Central memory CD4-positive, alpha-beta T cell (primary cell): ENCODE data around the gene PITPNB.
A peak's percentile ranks its signal among the peaks of the same experiment; 100 is the strongest.

Experiments used
- DNase-seq: peaks from one replicate; pipeline ENCODE4 v3.0.0; 2022

The PITPNB gene

DNA sequence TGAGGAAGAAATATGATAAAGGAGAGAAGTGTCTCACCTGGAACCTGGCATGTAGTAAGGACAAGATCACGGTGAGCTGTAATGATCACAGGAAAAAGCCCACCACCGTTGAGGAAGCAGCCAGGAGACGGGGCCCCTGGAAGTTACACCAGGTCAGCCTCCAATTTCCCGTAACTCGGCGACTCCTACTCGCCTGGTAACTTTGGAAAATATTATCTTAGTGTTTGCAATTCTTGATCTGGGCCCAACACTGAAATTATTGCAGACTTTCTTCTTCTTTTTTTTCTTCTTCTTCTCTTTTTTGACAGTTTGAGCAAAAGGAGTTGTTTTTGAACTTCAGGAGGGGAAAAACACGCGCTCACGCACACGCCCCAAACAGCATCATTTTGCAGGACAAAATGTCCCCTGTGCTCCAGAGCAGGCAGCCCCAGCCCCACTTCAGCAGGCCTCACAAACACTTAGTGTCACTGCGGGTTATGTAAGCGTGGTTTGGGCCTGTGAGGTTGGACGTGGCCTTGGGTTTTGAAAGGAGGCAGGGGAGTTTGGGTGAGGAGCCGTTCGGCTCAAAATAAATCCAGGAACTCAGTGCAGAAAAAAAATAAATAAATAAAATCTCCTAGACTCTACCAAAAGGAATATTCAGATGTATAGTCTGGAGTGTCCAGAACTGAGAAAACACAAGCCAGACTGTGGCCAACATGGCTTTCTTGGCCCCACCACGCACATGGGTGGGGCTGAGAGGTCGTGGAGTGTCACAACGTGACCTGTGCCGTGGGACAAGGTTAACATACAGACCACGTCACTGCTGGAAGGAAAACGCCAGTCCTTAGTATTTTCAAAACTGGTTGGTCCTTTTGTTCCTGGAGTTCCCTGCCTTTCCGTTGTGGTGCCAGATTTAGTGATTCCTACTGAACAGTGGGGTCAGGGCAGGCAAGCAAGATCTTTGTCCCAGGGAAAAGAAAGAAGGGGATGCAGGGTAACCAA lies 91.2 kb downstream of the PITPNB start:
- no peak for DNase-seq

DNA sequence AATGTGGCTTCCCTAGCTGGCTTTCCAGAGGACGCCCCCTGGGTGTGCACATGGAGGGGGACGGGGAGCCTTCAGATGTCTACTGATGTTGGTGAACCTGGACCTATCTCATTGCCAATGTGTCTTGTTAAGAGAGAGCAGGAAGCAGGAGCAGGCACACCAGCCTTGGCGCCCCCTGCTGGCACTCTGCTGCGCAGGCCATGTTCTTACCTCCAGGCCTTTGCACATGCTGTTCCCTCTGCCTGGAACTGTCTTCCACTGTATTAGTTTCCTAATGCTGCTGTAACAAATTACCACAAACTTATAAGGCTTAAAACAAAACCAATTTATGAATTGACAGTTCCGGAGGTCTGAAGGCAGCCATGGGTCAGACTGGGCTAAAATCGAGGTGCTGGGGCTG lies 93.9 kb downstream of the PITPNB start:
- no peak for DNase-seq

DNA sequence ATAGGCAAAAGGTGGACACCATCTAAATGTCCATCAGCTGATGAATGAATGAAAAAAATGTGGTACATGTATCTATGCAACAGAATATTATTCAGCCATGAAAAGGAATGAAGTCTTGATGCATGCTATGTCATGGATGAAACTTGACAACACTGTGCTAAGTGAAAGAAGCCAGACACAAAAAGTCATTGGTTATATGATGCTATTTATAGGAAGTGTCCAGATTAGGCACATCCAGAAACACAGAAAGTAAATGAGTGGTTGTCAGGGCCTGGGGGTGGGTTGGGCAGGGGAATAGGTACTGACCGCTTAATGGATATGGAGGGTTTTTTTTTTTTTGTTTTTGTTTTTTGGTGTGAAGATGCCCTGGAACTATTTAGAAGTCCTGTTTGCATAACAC lies 95.8 kb downstream of the PITPNB start:
- DNase-seq = no peak

DNA sequence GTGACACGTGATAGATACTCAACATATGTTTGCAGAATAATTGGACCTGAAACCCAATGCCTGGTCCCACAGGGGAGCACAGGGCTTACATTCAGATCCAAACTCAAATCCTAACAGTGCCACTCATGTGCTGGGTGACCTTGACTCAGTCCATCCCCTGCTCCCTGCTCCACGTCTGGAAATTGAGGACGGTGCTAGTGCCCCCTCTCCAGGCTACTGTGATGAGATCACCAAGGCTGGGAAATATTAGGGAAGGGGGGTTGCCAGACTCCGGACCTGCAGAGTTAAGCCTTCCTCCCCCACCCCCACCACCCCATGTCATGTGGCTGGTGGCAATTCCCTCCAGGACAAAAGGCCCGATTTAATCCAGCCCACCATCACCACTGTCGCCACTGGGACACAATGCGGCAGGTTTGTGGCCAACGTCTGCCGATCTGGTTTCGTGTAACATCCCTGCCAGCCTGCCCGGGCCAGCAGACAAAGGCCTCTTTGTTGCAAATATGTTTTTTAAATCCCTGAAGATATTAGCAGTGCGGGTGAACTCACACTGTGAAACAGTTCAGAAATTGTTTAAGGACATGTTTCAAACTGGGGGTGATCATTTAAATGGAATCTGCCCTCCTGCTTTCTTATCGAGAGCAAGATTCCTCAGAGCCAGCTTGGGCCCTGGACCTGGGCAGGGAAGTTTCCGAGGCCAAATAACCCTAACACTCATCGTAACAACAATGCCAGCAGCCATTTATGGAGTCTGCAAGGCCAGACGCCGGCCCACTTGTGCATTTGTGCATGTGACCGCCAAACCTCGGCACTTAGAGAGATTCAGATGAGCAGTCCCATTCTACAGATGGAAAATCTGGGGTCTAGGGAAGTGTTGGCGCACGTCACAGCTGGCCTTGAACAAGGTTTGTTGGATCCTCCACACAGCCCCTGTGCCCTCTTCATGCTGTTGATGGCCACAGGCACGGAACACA lies 97.9 kb downstream of the PITPNB start:
- DNase-seq = no peak

DNA sequence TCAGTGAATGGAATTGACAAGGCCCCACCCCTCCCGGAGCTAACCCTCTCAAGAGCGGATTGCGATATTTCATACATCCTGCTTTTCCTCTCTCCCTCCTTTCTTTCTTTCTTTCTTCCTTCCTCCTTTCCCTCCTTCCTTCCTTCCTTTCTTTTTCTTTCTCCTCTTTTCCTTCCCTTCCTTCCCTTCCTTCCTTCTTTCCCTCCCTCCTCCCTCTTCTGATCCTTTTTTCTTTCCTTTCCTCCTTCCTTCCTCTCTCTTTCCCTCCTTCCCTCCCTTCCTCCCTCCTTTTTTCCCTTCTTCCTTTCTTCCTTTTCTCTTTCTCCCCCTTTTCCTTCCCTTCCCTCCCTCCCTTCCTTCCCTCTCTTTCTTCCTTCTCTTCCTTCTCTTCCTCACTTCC lies 102.5 kb downstream of the PITPNB start:
- no peak for DNase-seq

- no peak for DNase-seq
Observed at GRCh38 chr22:27815826-27816530, 103.1 kb downstream of the PITPNB start.

DNA sequence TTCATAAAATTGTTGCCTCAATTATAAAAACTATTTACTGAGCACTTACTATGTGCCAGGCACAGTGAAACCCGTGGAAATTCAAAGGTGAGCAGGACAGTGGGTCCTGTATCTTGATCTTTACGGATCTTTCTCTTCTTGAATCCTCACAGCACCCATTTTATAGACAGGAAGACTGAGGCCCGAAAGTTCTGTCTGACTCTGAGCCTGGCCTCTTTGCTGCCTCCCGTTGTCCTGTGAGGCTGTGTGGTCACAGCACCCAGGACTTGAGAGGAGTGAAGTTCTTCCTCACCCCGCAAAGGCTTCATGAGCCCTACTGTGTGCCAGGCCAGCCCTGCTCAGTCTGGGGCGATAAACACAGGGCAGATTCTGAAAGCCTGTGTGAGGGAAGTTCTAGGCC lies 104.1 kb downstream of the PITPNB start:
- no peak for DNase-seq

GRCh38 chr22:27811778-27812177 lies 107.3 kb downstream of the PITPNB start:
- DNase-seq = no peak

GRCh38 chr22:27810609-27811151 lies 108.4 kb downstream of the PITPNB start:
- DNase-seq = no peak

DNA sequence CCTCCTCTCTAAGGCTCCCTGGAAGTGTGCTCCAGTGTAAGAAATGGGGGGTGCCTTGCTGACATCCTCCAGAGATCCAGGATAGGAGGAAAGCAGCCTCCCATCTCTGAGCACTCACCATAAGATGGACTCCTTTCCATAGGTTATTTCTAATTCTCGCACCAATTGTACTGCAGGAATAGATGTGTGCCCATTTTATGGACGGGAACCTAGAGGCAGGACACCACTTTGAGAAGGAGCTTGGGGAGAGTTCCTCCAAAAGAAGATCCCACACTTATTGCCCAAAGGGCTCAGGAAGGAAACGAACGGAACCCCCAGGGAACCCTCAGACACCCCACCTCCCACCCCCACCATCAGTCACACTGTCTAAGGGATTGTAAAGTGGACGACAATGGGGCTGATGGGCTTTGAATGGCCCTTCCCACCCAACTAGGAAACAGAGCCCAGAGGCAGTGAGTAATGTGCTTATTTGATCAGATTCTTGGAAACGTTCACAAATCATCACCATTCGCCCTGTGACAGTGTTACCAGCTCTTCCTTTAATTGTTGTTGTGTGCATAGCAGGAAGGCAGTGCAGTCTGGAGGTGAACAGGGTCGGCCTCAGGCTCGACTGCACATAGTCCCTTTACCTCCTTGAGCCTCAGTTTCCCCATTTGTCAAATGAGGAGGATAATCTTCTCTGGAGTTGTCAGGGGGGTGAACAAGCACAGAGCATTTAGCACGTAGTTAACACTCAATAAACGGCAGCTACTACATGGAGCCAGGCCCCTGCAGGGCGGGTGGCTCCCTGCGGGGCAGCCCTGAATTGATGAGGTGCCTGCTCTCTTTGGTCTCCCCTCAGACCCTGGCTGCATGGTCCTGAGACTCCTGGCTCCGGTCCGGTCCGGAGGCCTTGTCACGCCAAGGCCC lies 109.1 kb downstream of the PITPNB start:
- no peak for DNase-seq

- DNase-seq = no peak
Observed at GRCh38 chr22:27809226-27809603, 109.8 kb downstream of the PITPNB start.

DNA sequence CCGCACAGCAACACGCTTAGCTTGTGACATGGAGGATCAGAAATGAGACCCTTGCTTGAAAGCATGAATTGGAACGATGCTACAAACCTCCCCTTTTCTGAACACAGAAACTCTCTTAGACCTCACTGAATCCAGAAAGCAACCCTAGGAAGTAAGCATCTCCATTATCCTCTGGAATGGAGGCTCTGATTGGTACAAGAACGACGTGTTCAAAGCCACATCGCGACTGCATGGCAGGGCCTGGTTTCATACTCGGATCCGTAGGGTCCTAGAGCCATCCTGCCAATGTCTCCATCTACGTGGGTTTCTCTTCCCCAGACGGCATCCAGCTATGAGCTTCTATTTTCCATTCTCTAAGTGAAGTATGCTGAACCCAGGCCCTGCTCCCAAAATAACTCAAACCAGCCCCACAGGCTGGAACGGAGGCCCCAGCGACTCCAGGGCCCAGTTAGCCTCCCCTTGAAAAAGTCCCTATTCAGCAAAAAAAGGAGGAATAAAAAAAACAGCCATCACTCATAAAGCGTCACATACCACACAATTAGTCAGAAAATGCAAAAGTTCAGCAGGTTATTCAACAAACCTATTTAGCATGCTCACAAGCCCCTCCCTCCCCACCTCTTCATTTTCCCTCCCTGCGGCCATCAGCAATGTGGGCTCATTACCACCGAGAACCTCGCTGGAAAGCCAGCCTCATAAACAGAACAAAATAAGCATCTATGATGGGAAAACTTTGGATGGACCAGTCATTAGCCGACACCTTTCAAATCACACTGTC lies 110.4 kb downstream of the PITPNB start:
- no peak for DNase-seq

DNA sequence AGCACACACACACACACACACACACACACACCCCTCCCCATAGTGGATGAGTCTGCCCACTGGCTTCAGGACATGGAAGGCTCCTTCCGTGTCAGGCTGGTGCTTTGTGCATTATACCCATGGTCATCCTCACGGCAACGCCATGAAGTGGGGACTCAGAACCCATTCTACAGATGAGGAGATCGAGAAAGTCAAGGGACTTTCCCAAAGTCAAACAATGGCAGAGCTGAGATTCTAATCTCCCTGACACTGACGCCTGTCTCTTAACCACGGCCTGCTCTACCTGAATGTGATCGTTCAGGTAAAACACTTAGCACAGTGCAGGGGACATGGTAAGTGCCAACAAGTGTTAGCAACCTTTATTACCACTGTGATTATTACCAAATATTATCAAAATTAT lies 113.2 kb downstream of the PITPNB start:
- no peak for DNase-seq

GRCh38 chr22:27804470-27805297 lies 114.4 kb downstream of the PITPNB start:
- peak; percentile 34 for DNase-seq

GRCh38 chr22:27803841-27804415 lies 115.1 kb downstream of the PITPNB start:
- DNase-seq = no peak

DNA sequence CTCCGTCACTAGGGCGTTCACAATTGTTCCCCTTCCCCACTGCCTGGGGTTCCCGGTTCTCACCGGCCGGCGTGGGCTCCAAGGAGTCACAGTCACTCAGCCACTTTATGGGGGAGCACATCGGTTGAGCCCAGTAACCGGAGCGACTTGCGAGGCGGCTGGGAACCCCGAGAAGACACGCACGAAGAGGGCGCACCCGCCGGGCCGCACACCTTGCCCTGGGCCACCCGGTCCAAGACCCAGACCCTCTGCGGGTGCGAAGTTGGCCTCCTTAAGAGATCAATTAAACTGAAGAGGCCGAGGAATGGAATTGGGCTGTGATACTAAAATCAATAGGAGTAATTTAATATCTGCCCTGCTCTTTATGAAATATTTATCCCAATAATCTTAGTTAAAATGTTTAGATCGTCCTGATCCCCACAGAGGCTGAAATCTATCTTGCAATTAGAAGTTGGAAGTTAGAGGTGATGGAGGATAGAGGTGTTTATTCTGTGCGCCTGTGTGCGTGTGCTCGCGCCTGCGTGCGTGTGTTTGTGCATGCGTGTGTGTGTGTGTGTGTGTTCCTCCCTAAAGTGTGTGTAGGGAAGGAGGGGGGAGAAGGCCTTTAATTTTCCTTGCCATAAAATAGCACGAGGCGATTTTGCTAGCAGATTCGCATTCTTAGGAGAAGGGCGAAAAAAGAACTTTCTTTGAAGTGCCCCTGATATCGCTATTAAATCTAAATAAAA lies 116.5 kb downstream of the PITPNB start:
- no peak for DNase-seq
